GM23338 (cell line): Measurements from ENCODE around the gene TTC17. TPM values are rescaled to one million over a fixed set of nuclear protein-coding genes. Genes with fewer than 3 reads are reported as not detected.

Experiments
- CREB1 ChIP-seq: fragments of 250-450 bp; sonication (Bioruptor Pico); IDR thresholded peaks from 2 replicates; pipeline ENCODE4 v1.5.0; 2020; ENCODE audit warnings: low read depth, mild to moderate bottlenecking, moderate library complexity
- EZH2 ChIP-seq: fragments of 200-600 bp; sonication (generic); IDR thresholded peaks from one replicate; pipeline ENCODE4 v1.8.0; 2017; ENCODE audit warnings: antibody characterized with exemption, mild to moderate bottlenecking, low read depth; ENCODE audit not compliant: unreplicated experiment
- EZH2phosphoT487 ChIP-seq: fragments of 200-600 bp; sonication (generic); IDR thresholded peaks from one replicate; pipeline ENCODE4 v1.8.1; 2018; ENCODE audit warnings: antibody characterized with exemption; ENCODE audit not compliant: unreplicated experiment
- JUNB ChIP-seq: IDR thresholded peaks from one replicate; pipeline ENCODE4 v1.6.1; 2016; ENCODE audit warnings: antibody characterized with exemption; ENCODE audit not compliant: unreplicated experiment
- NANOG ChIP-seq: IDR thresholded peaks from 2 replicates; pipeline ENCODE4 v1.6.1; 2016; ENCODE audit warnings: antibody characterized with exemption, borderline replicate concordance
- POLR2AphosphoS5 ChIP-seq: IDR thresholded peaks from 2 replicates; pipeline ENCODE4 v1.6.1; 2016; ENCODE audit warnings: antibody characterized with exemption, low read depth
- STAT1 ChIP-seq: IDR thresholded peaks from one replicate; pipeline ENCODE4 v1.6.1; 2016; ENCODE audit warnings: antibody characterized with exemption; ENCODE audit not compliant: unreplicated experiment
- ZNF114 ChIP-seq: fragments of 250-450 bp; sonication (Bioruptor Pico); IDR thresholded peaks from 2 replicates; pipeline ENCODE4 v1.5.0; 2020; ENCODE audit warnings: mild to moderate bottlenecking, moderate library complexity
- ZNF331 ChIP-seq: fragments of 250-450 bp; sonication (Bioruptor Pico); IDR thresholded peaks from 2 replicates; pipeline ENCODE4 v1.5.0; 2020; ENCODE audit warnings: low read depth, mild to moderate bottlenecking, moderate library complexity
- polyA plus RNA-seq: library from polyadenylated mRNA; unstranded; fragments of >200 nt; fragmentation: Nextera tagmentation; extraction: Ambion mirVana; gene quantifications from 2 replicates; pipeline ENCODE4 v1.2.1, GENCODE V29; 2016
- total RNA-seq: library from RNA; depleted of rRNA; stranded (reverse); fragments of >200 nt; shearing (Covaris generic); gene quantifications from 2 replicates; pipeline ENCODE4 v1.2.3, GENCODE V29; 2014
- TF ChIP-seq, protein P1 (sequence below): fragments of 250-450 bp; sonication (Bioruptor Pico); IDR thresholded peaks from 2 replicates; pipeline ENCODE4 v1.5.0; 2020; ENCODE audit warnings: mild to moderate bottlenecking, moderate library complexity
- TF ChIP-seq, protein P2 (sequence below): IDR thresholded peaks from 2 replicates; pipeline ENCODE4 v1.6.1; 2016; ENCODE audit warnings: antibody characterized with exemption
- TF ChIP-seq, protein P3 (sequence below), 2 experiments: fragments of 200-600 bp in 1 of 2; sonication (generic) in 1 of 2; conservative IDR thresholded peaks; 2 replicates each; pipeline versions ENCODE4 v1.5.1 to v1.6.1; 2016 to 2017; ENCODE audit warnings: antibody characterized with exemption in 2 of 2, low read depth in 2 of 2, mild to moderate bottlenecking in 2 of 2, moderate library complexity in 1 of 2

TTC17 gene
- total and polyA plus RNA-seq, 2 experiments from 2014 or later, result 59.3 to 87.9 TPM

DNA sequence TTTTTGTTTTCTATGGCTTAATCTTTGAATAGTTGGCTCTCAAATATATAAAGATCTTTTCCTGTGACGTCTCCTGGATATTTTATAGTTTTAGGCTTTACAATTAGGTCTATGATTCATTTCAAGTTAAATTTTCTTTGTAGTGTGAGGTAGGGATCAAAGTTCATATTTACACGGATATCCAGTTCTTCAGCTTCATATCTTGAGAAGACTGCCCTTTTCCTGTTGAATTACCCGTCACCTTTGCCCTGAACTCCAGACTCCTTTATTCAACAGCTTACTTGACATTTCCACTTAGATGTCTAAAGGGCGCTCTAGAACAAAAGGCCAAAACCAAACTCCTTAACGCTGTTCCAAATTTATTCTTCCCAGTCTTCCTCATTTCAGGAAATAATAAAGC, 51.7 kb downstream of the TTC17 start (continued):
- TF ChIP-seq, protein P1, sequence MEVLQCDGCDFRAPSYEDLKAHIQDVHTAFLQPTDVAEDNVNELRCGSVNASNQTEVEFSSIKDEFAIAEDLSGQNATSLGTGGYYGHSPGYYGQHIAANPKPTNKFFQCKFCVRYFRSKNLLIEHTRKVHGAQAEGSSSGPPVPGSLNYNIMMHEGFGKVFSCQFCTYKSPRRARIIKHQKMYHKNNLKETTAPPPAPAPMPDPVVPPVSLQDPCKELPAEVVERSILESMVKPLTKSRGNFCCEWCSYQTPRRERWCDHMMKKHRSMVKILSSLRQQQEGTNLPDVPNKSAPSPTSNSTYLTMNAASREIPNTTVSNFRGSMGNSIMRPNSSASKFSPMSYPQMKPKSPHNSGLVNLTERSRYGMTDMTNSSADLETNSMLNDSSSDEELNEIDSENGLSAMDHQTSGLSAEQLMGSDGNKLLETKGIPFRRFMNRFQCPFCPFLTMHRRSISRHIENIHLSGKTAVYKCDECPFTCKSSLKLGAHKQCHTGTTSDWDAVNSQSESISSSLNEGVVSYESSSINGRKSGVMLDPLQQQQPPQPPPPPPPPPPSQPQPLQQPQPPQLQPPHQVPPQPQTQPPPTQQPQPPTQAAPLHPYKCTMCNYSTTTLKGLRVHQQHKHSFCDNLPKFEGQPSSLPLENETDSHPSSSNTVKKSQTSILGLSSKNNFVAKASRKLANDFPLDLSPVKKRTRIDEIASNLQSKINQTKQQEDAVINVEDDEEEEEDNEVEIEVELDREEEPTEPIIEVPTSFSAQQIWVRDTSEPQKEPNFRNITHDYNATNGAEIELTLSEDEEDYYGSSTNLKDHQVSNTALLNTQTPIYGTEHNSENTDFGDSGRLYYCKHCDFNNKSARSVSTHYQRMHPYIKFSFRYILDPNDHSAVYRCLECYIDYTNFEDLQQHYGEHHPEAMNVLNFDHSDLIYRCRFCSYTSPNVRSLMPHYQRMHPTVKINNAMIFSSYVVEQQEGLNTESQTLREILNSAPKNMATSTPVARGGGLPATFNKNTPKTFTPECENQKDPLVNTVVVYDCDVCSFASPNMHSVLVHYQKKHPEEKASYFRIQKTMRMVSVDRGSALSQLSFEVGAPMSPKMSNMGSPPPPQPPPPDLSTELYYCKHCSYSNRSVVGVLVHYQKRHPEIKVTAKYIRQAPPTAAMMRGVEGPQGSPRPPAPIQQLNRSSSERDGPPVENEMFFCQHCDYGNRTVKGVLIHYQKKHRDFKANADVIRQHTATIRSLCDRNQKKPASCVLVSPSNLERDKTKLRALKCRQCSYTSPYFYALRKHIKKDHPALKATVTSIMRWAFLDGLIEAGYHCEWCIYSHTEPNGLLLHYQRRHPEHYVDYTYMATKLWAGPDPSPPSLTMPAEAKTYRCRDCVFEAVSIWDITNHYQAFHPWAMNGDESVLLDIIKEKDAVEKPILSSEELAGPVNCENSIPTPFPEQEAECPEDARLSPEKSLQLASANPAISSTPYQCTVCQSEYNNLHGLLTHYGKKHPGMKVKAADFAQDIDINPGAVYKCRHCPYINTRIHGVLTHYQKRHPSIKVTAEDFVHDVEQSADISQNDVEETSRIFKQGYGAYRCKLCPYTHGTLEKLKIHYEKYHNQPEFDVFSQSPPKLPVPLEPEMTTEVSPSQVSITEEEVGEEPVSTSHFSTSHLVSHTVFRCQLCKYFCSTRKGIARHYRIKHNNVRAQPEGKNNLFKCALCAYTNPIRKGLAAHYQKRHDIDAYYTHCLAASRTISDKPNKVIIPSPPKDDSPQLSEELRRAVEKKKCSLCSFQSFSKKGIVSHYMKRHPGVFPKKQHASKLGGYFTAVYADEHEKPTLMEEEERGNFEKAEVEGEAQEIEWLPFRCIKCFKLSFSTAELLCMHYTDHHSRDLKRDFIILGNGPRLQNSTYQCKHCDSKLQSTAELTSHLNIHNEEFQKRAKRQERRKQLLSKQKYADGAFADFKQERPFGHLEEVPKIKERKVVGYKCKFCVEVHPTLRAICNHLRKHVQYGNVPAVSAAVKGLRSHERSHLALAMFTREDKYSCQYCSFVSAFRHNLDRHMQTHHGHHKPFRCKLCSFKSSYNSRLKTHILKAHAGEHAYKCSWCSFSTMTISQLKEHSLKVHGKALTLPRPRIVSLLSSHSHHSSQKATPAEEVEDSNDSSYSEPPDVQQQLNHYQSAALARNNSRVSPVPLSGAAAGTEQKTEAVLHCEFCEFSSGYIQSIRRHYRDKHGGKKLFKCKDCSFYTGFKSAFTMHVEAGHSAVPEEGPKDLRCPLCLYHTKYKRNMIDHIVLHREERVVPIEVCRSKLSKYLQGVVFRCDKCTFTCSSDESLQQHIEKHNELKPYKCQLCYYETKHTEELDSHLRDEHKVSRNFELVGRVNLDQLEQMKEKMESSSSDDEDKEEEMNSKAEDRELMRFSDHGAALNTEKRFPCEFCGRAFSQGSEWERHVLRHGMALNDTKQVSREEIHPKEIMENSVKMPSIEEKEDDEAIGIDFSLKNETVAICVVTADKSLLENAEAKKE, result no peak
- TF ChIP-seq ZNF114 (no peak), EZH2 (no peak), NANOG (no peak), EZH2phosphoT487 (no peak), POLR2AphosphoS5 (no peak), JUNB (no peak), STAT1 (no peak), CREB1 (CRISPR knock-in tag) (no peak), ZNF331 (CRISPR knock-in tag) (no peak)
- TF ChIP-seq, protein P2, sequence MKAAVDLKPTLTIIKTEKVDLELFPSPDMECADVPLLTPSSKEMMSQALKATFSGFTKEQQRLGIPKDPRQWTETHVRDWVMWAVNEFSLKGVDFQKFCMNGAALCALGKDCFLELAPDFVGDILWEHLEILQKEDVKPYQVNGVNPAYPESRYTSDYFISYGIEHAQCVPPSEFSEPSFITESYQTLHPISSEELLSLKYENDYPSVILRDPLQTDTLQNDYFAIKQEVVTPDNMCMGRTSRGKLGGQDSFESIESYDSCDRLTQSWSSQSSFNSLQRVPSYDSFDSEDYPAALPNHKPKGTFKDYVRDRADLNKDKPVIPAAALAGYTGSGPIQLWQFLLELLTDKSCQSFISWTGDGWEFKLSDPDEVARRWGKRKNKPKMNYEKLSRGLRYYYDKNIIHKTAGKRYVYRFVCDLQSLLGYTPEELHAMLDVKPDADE, result no peak
- TF ChIP-seq, protein P3, sequence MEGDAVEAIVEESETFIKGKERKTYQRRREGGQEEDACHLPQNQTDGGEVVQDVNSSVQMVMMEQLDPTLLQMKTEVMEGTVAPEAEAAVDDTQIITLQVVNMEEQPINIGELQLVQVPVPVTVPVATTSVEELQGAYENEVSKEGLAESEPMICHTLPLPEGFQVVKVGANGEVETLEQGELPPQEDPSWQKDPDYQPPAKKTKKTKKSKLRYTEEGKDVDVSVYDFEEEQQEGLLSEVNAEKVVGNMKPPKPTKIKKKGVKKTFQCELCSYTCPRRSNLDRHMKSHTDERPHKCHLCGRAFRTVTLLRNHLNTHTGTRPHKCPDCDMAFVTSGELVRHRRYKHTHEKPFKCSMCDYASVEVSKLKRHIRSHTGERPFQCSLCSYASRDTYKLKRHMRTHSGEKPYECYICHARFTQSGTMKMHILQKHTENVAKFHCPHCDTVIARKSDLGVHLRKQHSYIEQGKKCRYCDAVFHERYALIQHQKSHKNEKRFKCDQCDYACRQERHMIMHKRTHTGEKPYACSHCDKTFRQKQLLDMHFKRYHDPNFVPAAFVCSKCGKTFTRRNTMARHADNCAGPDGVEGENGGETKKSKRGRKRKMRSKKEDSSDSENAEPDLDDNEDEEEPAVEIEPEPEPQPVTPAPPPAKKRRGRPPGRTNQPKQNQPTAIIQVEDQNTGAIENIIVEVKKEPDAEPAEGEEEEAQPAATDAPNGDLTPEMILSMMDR (conservative IDR thresholded peaks at IDR 0.05; ENCODE audit: low read depth in 2 of 2), result no peak
